ENCODE data around the gene WWOX.

Gene WWOX

GRCh38 chr16:78300469-78300868, 201.0 kb downstream of the WWOX start:
- no peak for DNase-seq (ENCODE audit: low read depth in 2 of 2)

- no peak for DNase-seq (ENCODE audit: low read depth in 2 of 2)
Observed at GRCh38 chr16:78303946-78304345, 204.5 kb downstream of the WWOX start.

- DNase-seq (ENCODE audit: low read depth in 2 of 2) = no peak
Observed at GRCh38 chr16:78306361-78306760, 206.9 kb downstream of the WWOX start.

GRCh38 chr16:78307824-78308528, 208.5 kb downstream of the WWOX start:
- no peak for DNase-seq (ENCODE audit: low read depth in 2 of 2)

- DNase-seq (ENCODE audit: low read depth in 2 of 2) = no peak
Observed at GRCh38 chr16:78309763-78310162, 210.3 kb downstream of the WWOX start.

GRCh38 chr16:78310196-78310595, 210.7 kb downstream of the WWOX start:
- DNase-seq (ENCODE audit: low read depth in 2 of 2) = no peak

- DNase-seq (ENCODE audit: low read depth in 2 of 2) = no peak
Observed at GRCh38 chr16:78310990-78311561, 211.6 kb downstream of the WWOX start.

GRCh38 chr16:78311831-78312230, 212.4 kb downstream of the WWOX start:
- DNase-seq (ENCODE audit: low read depth in 2 of 2) = no peak

- no peak for DNase-seq (ENCODE audit: low read depth in 2 of 2)
Observed at GRCh38 chr16:78317564-78318240, 218.2 kb downstream of the WWOX start.

- no peak for DNase-seq (ENCODE audit: low read depth in 2 of 2)
Observed at GRCh38 chr16:78321620-78322360, 222.3 kb downstream of the WWOX start.

- no peak for DNase-seq (ENCODE audit: low read depth in 2 of 2)
Observed at GRCh38 chr16:78323315-78323714, 223.9 kb downstream of the WWOX start.

GRCh38 chr16:78324649-78325285, 225.3 kb downstream of the WWOX start:
- no peak for DNase-seq (ENCODE audit: low read depth in 2 of 2)

GRCh38 chr16:78325468-78326352, 226.3 kb downstream of the WWOX start:
- DNase-seq (ENCODE audit: low read depth in 2 of 2) = no peak

GRCh38 chr16:78326731-78327130, 227.3 kb downstream of the WWOX start:
- no peak for DNase-seq (ENCODE audit: low read depth in 2 of 2)

GRCh38 chr16:78331731-78332130, 232.3 kb downstream of the WWOX start:
- DNase-seq (ENCODE audit: low read depth in 2 of 2) = no peak

GRCh38 chr16:78333808-78334207, 234.4 kb downstream of the WWOX start:
- DNase-seq (ENCODE audit: low read depth in 2 of 2) = no peak

GRCh38 chr16:78340590-78340989, 241.1 kb downstream of the WWOX start:
- DNase-seq (ENCODE audit: low read depth in 2 of 2) = no peak

- DNase-seq (ENCODE audit: low read depth in 2 of 2) = no peak
Observed at GRCh38 chr16:78348068-78348467, 248.6 kb downstream of the WWOX start.

GRCh38 chr16:78348886-78349285, 249.4 kb downstream of the WWOX start:
- no peak for DNase-seq (ENCODE audit: low read depth in 2 of 2)

GRCh38 chr16:78352184-78352583, 252.7 kb downstream of the WWOX start:
- no peak for DNase-seq (ENCODE audit: low read depth in 2 of 2)
